Bladder microvascular endothelial cell (primary cell): ENCODE results near the gene CLDN12. TPM values are rescaled to one million over a fixed set of nuclear protein-coding genes. Genes with fewer than 3 reads are reported as not detected.

Experiments used
- total RNA-seq: library from RNA; depleted of rRNA; stranded (reverse); fragments of >200 nt; gene quantifications from 2 replicates; pipeline ENCODE4 v1.2.3, GENCODE V29; 2014

Gene CLDN12
- total RNA-seq, result 3.9 and 14.5 TPM in 2 replicates

DNA sequence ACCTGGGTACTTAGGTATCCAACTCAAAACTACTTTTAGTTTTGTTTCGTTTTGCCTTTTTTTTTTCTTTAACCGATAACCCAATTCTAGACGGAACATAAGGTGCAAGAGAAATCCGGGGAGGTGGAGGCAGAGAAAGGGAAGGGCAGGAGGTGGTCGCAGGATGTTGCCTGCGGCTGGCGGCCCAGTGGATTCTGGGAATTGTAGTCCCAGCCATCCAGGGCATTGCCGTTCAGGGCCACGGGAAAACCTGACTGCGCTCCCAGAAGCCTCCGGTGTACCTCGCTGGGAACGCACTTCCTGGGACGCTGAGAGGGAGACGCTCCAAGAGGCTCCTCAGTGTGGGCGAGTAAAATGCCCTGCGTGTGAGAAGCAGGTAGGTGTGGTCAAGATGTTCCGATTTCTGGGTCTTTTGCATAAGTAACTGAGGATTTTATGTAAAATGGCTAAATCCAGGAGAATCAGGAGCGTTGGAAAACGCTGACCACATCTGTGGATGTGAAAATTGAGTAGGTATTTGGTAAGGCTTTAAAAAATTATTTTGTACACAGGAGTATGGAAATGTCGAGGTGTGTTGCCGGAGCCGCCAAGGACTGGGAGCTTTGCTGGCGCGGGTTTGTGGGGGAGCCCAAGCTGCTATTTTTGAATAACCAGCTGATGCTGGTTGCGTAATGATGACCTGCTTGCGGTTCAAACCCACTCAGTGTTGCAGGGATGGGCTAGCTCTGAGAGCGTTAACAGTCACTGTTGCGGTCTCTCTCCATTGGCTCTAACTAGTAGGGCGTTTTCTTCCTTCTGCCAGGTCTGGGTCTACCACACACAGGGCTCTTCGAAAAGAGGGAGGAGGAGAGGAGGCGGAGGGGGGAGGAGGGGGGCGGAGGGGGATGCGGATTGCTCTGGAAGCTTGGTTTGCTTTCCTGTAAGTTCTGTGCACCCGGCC is at the start of gene CLDN12:
Gene CLDN12, plus strand, starts transcription at position 288 of the 940 bp plus-strand sequence. CDS start 9,216 bp downstream, outside the sequence.

Other genes starting within 250 kb of the CLDN12 start
- 7.4 and 9.6 TPM in 2 replicates for gene STEAP1, start 249.0 kb upstream of the CLDN12 start, total RNA-seq
- gene STEAP2, start 191.7 kb upstream of the CLDN12 start, total RNA-seq, result 0.32 and 1.4 TPM in 2 replicates
- gene CFAP69, start 158.3 kb upstream of the CLDN12 start, total RNA-seq, result 1.3 and 2.4 TPM in 2 replicates
- not detected in 2 replicates for gene FAM237B, start 82.2 kb upstream of the CLDN12 start, total RNA-seq
- gene GTPBP10, start 56.7 kb upstream of the CLDN12 start, total RNA-seq, result 4.7 and 12.6 TPM in 2 replicates
- not detected in 2 replicates for gene PTTG1IP2, start 66.2 kb downstream of the CLDN12 start, total RNA-seq
- gene CDK14, start 192.9 kb downstream of the CLDN12 start, total RNA-seq, result 4.2 and 4.3 TPM in 2 replicates